ENCODE measurements around the gene MAP7D3. TPM values are rescaled to one million over a fixed set of nuclear protein-coding genes. Genes with fewer than 3 reads are reported as not detected.

The MAP7D3 gene
- total and polyA plus RNA-seq, 2 of the 8 experiments (the other 6 are each of a cell fraction or from before 2014, with no cell fraction given) = 4.8 to 19.6 TPM

DNA sequence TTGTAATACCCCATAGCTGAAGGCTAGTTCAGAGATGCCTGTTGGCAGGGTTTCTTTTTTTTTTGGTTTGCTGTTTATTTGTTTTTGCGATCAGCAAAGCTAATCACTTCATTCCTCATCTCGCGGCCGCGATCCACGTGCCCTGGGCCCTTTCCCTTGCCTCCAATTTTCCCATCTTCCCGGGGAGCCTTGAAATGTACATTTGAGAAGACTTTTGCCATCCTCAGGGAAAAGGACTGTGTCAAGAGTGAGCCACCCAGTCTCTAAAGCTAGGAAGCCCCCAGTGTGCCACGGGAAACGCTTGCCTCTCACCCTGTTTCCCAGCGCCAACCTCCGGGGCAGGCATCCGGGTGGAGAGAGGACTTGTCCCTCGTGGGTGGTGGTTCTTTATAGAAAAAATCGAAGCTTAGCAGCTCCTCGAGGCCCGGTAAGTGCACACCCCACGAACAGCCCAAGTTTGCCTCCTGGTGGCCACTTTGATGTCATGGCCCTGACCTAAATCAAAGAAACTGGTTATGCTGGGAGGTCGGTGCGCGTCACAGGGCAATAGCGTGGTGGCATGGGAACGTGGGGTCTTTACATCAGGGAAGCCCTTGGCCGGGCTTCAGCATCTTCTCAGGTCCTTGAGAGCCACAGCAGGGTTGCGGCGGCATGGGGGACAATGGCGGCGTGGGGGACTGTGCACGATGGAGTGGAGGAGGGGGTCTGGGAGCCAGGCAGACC lies 42.0 kb downstream of the MAP7D3 start (continued):
- TF ChIP-seq NRF1 (IDR thresholded peaks at IDR 0.05; ENCODE audit: low read depth, low read length) (no peak), EGR1 (IDR thresholded peaks at IDR 0.05; ENCODE audit: borderline replicate concordance, low read depth, low read length) (no peak), TAF1 (IDR thresholded peaks at IDR 0.05; ENCODE audit: low read depth, low read length) (no peak)
